ENCODE measurements around the gene RCL1.

- TF ChIP-seq POLR2AphosphoS5 (IDR thresholded peaks at IDR 0.05; ENCODE audit: low read depth, low read length) (no peak), REST (IDR thresholded peaks at IDR 0.05; ENCODE audit: insufficient read depth in 1 of 2, low read depth in 2 of 2, low read length in 2 of 2) (no peak), TAF1 (IDR thresholded peaks at IDR 0.05; ENCODE audit: borderline replicate concordance, insufficient read depth, low read length) (no peak), SIN3A (IDR thresholded peaks at IDR 0.05; ENCODE audit: borderline replicate concordance, insufficient read depth, low read length) (no peak)
Observed at GRCh38 chr9:4786599-4786998, 6.1 kb upstream of the RCL1 start.

All from PFSK-1 (cell line).